NCI-H446 (cell line): ENCODE measurements around the gene AKAP6.
A peak's percentile ranks its signal among the peaks of the same experiment; 100 is the strongest.

ENCODE experiments used
- DNase-seq, 2 experiments: peaks; one replicate each; lab custom pipeline; 2025; lab: John Stamatoyannopoulos, UW

Gene AKAP6

GRCh38 chr14:32329146-32329545 lies at the start of gene AKAP6:
TSS of gene AKAP6 (plus strand) at chr14:32329298. CDS start at chr14:32433494, 104,196 bp downstream.
- peak in 1 of 2 experiments; percentile 39 for DNase-seq

DNA sequence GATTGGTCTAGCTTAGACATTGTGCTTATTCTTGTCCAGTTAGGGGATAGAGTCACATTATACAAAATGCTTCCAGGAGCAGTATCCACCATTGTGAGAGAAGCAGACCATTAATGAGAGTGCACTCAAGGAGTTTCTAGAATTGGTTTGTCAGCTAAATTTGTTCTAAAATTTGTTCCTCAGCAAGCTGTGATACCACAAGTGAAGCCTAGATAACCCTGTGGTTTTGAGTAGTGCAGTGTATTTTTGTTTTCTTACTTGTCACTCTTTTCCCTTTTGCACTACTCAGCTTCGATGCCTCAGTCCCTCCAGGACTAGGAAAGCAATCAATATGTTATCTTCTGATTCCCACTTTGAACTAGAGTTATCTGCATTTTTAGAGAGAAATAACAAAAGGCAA lies 42.5 kb upstream of the AKAP6 start:
- DNase-seq = no peak

GRCh38 chr14:32296366-32296765 lies 32.7 kb upstream of the AKAP6 start:
- DNase-seq = no peak

DNA sequence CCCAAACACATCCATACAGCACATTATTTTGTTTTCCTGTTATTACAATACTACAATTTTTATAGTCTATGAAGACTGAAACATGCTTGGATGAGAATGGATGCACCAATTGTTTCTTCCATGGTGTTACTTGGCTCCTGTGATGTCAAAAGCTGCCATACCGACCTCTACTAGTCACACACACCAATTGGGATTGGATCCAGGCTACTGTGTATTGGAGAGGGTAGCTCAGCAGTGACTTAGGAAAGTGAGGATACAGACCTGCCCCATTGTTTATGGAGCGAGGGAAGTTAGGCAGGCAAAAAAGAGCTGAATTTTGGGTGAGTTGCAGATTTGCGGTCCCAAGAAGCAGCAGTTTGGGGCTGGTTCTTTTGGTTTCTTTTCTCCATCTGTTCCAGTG lies 30.8 kb upstream of the AKAP6 start:
- peak in 1 of 2 experiments; percentile 41 for DNase-seq

DNA sequence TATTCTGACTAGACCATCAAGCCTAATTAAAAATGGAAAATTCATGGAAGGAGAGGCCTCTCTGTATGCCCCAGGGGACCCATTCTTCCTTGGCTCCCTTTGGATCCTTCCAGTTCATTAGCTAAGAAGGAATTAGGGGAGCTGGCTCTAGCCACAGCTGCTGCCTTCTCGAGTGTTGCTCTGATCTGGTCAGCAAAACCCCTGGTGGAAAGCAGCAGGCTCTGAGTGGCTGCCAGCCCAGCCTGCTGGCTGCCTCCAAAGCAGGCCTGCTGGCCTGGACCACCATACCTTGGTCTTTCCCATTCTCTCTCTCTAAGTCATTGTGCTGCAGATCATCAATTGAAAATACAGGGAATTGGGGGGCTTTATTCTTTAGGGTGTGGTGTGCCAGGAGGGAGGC lies 29.0 kb upstream of the AKAP6 start:
- DNase-seq = peak; percentile 69 to 94

- DNase-seq = no peak
Observed at GRCh38 chr14:32303865-32304264, 25.2 kb upstream of the AKAP6 start.

DNA sequence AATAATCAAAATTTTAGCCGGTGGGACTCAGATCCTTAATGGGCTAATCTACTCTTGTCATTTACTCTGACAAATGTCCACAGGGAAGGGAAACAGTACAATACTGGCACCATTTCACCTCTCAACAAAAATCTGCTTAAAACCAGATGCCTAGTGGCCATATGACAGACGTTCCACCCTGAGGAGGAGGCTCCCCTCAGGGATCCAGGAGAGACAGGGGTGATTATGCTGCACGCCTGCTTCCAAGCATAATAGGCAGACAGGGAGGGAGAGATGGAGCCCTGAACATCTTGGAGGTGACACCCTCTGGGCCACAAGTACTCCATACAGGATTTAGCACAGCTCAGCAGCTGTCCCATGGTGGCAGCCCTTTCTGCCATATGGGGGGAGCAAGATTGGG lies 24.8 kb upstream of the AKAP6 start:
- DNase-seq = peak in 1 of 2 experiments; percentile 55

GRCh38 chr14:32306549-32306948 lies 22.5 kb upstream of the AKAP6 start:
- DNase-seq = peak in 1 of 2 experiments; percentile 44

- DNase-seq = peak; percentile 42 to 70
Observed at GRCh38 chr14:32307881-32308582, 21.1 kb upstream of the AKAP6 start.

GRCh38 chr14:32310876-32311275 lies 18.2 kb upstream of the AKAP6 start:
- DNase-seq = no peak

GRCh38 chr14:32311294-32312009 lies 17.6 kb upstream of the AKAP6 start:
- DNase-seq = peak in 1 of 2 experiments; percentile 48

- DNase-seq = no peak
Observed at GRCh38 chr14:32312010-32312331, 17.1 kb upstream of the AKAP6 start.

- no peak for DNase-seq
Observed at GRCh38 chr14:32313844-32314376, 15.2 kb upstream of the AKAP6 start.

GRCh38 chr14:32318087-32318795 lies 10.9 kb upstream of the AKAP6 start:
- no peak for DNase-seq

DNA sequence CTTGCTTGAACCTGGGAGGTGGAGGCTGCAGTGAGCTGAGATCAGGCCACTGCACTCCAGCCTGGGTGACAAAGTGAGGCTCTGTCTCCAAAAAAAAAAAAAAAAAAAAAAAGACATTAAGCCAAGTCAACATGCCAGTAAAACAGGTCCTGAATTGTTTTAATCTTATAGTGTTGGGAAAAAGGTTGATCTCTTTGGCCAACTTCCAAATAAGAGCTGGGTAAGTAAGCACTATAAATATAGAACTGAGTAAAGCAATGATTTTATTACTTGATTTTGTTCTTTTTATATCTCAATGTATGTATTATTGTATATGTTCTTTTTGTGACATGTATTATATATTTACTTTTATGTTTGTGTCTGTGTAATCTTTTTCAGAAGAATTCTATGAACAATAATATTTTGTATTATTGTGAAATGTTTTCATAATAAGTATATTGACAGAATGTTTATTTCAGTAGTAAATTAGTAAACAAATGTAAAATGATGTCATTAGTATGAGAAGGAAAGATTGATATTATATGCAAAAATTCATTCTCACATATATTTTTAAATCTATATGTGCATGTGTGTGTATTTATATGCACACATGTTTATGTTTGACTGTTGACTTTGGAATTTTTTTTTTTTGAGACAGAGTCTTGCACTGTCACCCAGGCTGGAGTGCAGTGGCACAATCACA lies 9.6 kb upstream of the AKAP6 start:
- DNase-seq = peak in 1 of 2 experiments; percentile 21

DNA sequence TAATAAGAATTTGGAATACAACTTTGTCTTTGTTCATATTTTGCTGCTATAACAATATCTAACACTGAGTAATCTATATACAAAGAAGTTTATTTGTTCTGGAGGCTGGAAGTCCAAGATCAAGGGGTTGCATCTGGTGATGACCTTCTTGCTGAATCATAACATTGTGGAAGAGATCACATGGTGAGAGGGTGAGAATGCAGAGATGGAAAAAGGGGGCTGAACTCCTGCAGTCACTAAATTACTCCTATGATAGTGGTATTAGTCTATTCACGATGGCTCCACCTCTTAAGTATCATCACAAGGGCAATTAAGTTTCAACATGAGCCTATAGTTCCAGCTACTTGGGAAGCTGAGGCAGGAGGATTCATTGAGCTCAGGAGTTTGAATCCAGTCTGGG lies 4.5 kb upstream of the AKAP6 start:
- DNase-seq = no peak

DNA sequence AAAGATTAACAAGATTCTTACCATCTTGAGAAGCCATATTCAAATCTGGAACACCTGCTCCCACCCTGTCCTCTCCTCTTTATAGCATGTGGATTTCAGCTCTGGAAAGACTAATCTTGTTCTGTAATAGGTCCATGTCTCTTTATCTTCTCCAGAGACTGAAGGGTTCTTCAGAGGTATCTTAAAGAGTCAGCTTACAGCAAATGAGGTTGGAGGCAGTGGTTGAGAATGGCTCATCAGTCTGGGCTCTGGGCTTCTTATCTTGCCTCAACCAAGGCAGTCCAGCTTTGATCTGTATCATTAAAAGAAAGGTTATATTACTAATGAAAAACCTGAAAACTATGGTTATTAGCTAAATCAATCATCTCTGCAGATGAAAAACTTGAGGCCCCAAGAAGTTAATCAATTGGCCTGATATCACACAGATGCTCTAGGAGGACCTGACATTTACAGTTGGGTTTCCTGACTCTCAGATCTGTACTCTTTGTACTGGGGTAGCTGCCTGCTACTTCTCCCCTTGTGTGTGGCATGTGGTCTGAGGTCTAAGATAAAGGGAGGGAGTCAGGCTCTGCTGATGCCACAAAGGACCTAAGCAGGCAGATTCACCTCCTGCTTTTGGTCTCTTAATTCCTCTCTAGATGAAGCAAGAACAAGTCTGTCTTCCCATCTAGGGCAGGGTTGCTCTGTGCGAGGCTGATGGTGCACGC lies 1.7 kb upstream of the AKAP6 start:
- DNase-seq = no peak

GRCh38 chr14:32329690-32330285 lies 690 bp downstream of the AKAP6 start:
- no peak for DNase-seq

DNA sequence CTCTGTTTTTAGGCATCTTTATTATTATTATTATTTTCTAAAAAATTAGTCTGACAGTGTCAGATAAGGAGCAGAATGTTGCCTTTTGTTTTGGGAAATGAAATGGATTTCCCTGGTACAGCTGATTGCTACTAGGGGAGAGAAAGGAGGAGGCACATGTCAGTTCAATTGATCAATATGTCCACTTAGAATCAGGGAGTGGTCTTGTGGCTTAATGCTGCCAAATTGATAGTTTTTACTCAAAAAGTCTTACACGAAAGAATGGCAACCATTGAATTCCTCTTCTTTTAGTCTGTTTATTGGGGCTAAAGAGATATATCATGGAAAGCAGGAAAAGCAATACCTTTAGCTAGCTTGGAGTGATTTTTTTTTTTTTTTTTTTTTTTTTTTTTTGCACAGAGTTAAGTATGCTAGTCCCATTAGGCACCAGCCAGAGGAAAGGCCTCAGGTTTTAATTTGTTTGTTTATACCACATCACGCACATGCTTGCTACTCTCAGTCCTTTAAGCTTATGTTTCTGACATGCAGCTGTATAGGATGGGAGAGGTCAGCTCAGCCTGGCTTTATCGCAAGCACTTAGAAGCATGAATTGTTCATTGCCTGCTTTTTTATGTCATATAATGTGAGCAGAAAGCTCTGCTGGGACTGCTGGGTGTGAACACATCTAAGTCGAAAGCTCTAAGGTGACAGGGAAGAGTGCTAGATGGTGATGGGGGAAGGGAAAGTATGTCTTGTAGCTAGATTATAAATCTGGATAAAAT lies 1.4 kb downstream of the AKAP6 start:
- DNase-seq = no peak

GRCh38 chr14:32331206-32331605 lies 2.1 kb downstream of the AKAP6 start:
- DNase-seq = no peak
